Uterus (tissue), 4 donors: ENCODE measurements around the gene GPR176. TPM values are rescaled to one million over a fixed set of nuclear protein-coding genes. Genes with fewer than 3 reads are reported as not detected.

Experiments
- DNase-seq, 2 donors: peaks; one replicate each; pipeline ENCODE4 v3.0.0-alpha.2; 2019 to 2020
- H3K27ac ChIP-seq, 2 donors: fragments of 200-600 bp; sonication (generic); 1 replicate in 1 of 2; 2 replicates in 1 of 2; pipeline ENCODE4 v1.5.1; 2016 to 2018
- H3K27me3 ChIP-seq, 2 donors: fragments of 200-600 bp; sonication (generic); one replicate each; pipeline ENCODE4 v1.5.1; 2018 to 2019; ENCODE audit warnings: control low read depth in 1 of 2
- H3K36me3 ChIP-seq, 2 donors: fragments of 200-600 bp; sonication (generic); one replicate each; pipeline ENCODE4 v1.5.1; 2019; ENCODE audit warnings: control low read depth in 1 of 2
- H3K4me1 ChIP-seq, 2 donors: fragments of 200-600 bp; sonication (generic); one replicate each; pipeline ENCODE4 v1.5.1; 2018 to 2019; ENCODE audit warnings: control low read depth in 1 of 2
- H3K4me3 ChIP-seq, 2 donors: fragments of 200-600 bp; sonication (generic); 1 replicate in 1 of 2; 2 replicates in 1 of 2; pipeline ENCODE4 v1.5.1; 2018 to 2019; ENCODE audit warnings: mild to moderate bottlenecking in 1 of 2
- H3K9me3 ChIP-seq, 2 donors: fragments of 200-600 bp; sonication (generic); one replicate each; pipeline ENCODE4 v1.5.1; 2019; ENCODE audit warnings: control low read depth in 1 of 2
- CTCF ChIP-seq, 4 experiments: fragments of 200-600 bp in 2 of 4; fragments of 450-650 bp in 2 of 4; sonication (generic) in 2 of 4; IDR thresholded peaks; one replicate each; pipeline ENCODE4 v1.5.1; 2016 to 2019; ENCODE audit warnings: antibody characterized with exemption in 4 of 4, mild to moderate bottlenecking in 2 of 4, moderate library complexity in 1 of 4
- POLR2A ChIP-seq, 2 donors: fragments of 450-650 bp; IDR thresholded peaks; one replicate each; pipeline ENCODE4 v1.6.1; 2016; ENCODE audit warnings: antibody characterized with exemption in 2 of 2, mild to moderate bottlenecking in 1 of 2, moderate library complexity in 1 of 2
- intact Hi-C: fragments of 100-400 bp; cut with DNase I; formaldehyde crosslinking; loops from one replicate; pipeline ENCODE4 v1.15.1; 2023; ENCODE audit warnings: low total_unique reads
- total RNA-seq, 4 donors: library from RNA; depleted of rRNA in 3 of 4; stranded (reverse); fragments of >200 nt in 3 of 4; gene quantifications; one replicate each; pipeline versions ENCODE4 v1.1.0 to v1.2.4, GENCODE V29; 2014 to 2023
- donor health status: DM: yes; HTN: yes; CAD: no.

The GPR176 gene
- total RNA-seq, 4 donors from 2014 or later, result 5.5 to 11.8 (median 7.1) TPM

GRCh38 chr15:39961051-39961450, 41.0 kb upstream of the GPR176 start:
- no peak overlapping the region for H3K27ac ChIP-seq
- no peak overlapping the region for H3K4me3 ChIP-seq
- H3K27me3 ChIP-seq, result no peaks in the 10 kb centered on the region
- no peaks in the 10 kb centered on the region for H3K4me1 ChIP-seq
- no peak for TF ChIP-seq POLR2A (IDR thresholded peaks at IDR 0.05)
- TF ChIP-seq CTCF (IDR thresholded peaks at IDR 0.05), result no peak
- intact Hi-C loops, result no loop called here
- DNase-seq, result no peak
- H3K36me3 ChIP-seq, result no peaks in the 10 kb centered on the region
- H3K9me3 ChIP-seq, result no peaks in the 10 kb centered on the region

- H3K4me1 ChIP-seq, result no peaks in the 10 kb centered on the region
Observed at GRCh38 chr15:39960411-39960810, 40.3 kb upstream of the GPR176 start.

GRCh38 chr15:39959411-39959810, 39.3 kb upstream of the GPR176 start:
- TF ChIP-seq POLR2A (IDR thresholded peaks at IDR 0.05) (no peak), CTCF (IDR thresholded peaks at IDR 0.05) (no peak)
- no peaks in the 10 kb centered on the region for H3K9me3 ChIP-seq
- no peak overlapping the region for H3K27ac ChIP-seq
- no peak for DNase-seq
- no peak overlapping the region for H3K4me3 ChIP-seq
- no peaks in the 10 kb centered on the region for H3K4me1 ChIP-seq
- H3K27me3 ChIP-seq, result no peaks in the 10 kb centered on the region
- H3K36me3 ChIP-seq, result no peaks in the 10 kb centered on the region
- intact Hi-C loops, result no loop called here

More at GRCh38 chr15:39960411-39960810, 40.3 kb upstream of the GPR176 start:
- Histone ChIP-seq H3K27ac (no peak overlapping the region), H3K9me3 (no peaks in the 10 kb centered on the region), H3K4me3 (no peak overlapping the region), H3K27me3 (no peaks in the 10 kb centered on the region), H3K36me3 (no peaks in the 10 kb centered on the region)
- intact Hi-C loops, result no loop called here
- DNase-seq, result no peak
- TF ChIP-seq POLR2A (IDR thresholded peaks at IDR 0.05) (no peak), CTCF (IDR thresholded peaks at IDR 0.05) (no peak)

- intact Hi-C loops, result no loop called here
- TF ChIP-seq CTCF (IDR thresholded peaks at IDR 0.05), result no peak
- no peak for TF ChIP-seq POLR2A (IDR thresholded peaks at IDR 0.05)
- H3K4me3 ChIP-seq, result no peak overlapping the region
- no peak for DNase-seq
- no peaks in the 10 kb centered on the region for H3K27me3 ChIP-seq
- H3K9me3 ChIP-seq, result no peaks in the 10 kb centered on the region
- H3K27ac ChIP-seq, result no peak overlapping the region
- H3K36me3 ChIP-seq, result no peaks in the 10 kb centered on the region
- no peaks in the 10 kb centered on the region for H3K4me1 ChIP-seq
Observed at GRCh38 chr15:39957481-39957880, 37.4 kb upstream of the GPR176 start.

- no peaks in the 10 kb centered on the region for H3K9me3 ChIP-seq
- no peak for TF ChIP-seq CTCF (IDR thresholded peaks at IDR 0.05)
- no peak for TF ChIP-seq POLR2A (IDR thresholded peaks at IDR 0.05)
- H3K4me1 ChIP-seq, result no peaks in the 10 kb centered on the region
- intact Hi-C loops, result no loop called here
- H3K27ac ChIP-seq, result no peak overlapping the region
- H3K27me3 ChIP-seq, result no peaks in the 10 kb centered on the region
- H3K4me3 ChIP-seq, result no peak overlapping the region
- no peaks in the 10 kb centered on the region for H3K36me3 ChIP-seq
- DNase-seq, result no peak
Observed at GRCh38 chr15:39953521-39953920, 33.5 kb upstream of the GPR176 start.
